HG02610 (cell line): ENCODE results near the gene KDSR.

Experiments
- ATAC-seq: cut with Tn5 transposase; IDR thresholded peaks from one replicate; pipeline ENCODE4 v1.9.1; 2021; ENCODE audit warnings: mild to moderate bottlenecking, moderate library complexity; ENCODE audit not compliant: unreplicated experiment

The KDSR gene

GRCh38 chr18:63322206-63322605 lies 44.8 kb downstream of the KDSR start:
- ATAC-seq, result no peak

DNA sequence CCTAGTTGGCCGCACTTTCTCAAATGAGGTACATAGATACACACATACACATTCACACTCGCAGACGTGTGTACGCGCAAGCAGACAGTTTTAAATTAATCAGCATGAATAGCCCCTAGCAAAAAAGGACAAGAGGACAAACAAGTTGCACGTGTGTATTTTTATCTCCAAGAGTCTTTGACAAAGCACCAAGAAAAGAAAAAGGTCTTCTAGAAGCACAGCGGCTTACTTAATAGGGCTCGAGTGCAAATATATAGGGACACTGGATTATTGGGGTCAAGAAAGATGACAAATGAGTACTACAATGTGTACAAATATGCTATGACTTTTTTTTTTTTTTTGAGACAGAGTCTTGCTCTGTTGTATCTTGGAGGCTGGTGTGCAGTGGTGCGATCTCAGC lies 45.7 kb downstream of the KDSR start:
- no peak for ATAC-seq

GRCh38 chr18:63320975-63321265 lies 46.1 kb downstream of the KDSR start:
- no peak for ATAC-seq

DNA sequence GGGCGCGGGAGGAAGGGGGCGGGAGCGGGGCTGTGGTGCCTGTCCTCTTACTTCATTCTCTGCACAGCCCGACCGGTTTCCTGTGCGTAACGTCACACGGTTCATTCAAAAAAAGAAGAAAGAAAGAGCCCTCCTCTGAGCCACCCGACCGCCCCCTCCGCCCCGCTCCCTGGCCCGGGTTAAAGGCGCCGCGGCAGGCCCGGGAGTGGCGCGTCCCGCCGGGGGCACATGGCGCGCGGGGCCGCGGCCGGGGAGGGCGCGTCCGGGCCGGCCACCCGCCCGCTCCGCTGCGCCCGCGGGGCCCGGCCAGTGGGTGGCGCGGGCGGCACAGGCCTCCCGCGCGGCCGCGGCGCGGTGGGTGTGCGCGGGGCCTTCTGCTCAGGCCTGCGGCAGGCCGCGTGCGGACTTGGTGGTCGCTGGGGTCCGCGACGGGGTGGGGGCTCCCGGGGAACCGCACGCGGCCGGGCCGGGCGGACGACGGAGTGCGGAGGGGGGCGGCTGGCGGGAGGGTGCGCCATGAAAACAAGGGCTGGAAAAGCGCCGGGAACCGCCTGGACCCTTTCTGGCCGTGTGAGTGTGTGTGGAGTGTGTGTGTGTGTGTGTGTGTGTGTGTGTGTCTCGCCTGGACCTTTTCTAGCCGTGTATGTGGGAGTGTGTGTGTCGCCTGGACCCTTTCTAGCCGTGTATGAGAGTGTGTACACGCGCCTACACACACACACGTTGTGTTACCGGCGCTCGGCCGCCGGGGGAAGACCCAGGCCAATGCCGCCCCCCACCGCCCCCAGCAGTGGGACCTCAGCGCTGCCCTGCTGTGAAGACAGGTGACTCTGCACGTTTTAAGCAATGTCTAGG lies 46.7 kb downstream of the KDSR start:
- ATAC-seq, result peak; percentile 64

DNA sequence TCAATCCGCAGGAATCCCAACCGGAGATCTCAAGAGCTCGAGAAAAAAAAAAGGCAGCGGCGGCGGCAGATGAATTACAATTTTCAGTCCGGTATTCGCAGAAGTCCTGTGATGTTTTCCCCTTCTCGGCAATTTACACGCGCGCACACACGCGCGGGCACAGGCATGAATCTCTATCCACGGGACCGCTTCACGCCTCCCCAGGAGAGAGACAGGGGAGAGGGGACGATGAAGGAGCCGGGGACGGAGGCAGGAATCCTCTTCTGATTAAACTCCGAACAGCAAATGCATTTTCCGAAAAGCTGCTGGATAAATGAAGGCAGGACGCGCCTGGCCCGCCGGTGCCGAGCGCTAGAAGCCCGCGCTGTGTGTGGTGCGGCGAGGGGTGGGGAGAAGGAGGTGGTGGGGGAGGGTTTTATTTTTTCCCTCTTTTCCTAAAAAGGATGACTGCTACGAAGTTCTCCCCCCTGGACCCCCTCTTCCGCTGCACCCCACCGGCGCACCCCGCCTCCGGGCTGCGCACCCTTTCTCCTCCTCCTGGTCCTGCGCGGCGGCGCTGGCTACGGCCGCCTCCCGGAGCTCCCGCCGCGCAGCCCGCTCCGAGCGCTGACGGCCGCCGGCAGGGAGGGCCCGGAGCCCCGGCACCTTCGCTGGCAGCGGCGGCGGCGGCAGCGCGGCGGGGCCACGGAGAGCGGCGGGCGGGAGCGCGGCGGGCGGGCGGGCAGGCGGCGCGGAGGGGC lies 47.5 kb downstream of the KDSR start, which contains the start of gene BCL2:
Gene BCL2, minus strand, starts transcription at position 387 of the 740 bp plus-strand sequence.
- ATAC-seq, result peak; percentile 13

DNA sequence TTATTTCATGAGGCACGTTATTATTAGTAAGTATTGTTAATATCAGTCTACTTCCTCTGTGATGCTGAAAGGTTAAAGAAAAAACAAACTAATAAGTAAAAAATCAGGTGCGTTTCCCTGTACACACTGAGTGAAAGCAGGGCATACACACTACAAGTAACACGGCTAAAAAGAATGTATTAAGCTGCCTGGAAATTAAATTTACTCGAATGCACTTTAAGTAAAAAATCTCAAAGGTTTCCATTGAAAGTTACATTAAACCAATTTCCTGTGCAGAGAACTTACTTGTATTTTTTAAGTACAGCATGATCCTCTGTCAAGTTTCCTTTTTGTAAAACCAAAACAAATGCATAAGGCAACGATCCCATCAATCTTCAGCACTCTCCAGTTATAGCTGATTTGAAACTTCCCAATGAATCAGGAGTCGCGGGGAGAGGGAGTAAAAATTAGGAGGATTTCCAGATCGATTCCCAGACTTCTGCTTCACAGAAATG lies 48.1 kb downstream of the KDSR start:
- no peak for ATAC-seq

DNA sequence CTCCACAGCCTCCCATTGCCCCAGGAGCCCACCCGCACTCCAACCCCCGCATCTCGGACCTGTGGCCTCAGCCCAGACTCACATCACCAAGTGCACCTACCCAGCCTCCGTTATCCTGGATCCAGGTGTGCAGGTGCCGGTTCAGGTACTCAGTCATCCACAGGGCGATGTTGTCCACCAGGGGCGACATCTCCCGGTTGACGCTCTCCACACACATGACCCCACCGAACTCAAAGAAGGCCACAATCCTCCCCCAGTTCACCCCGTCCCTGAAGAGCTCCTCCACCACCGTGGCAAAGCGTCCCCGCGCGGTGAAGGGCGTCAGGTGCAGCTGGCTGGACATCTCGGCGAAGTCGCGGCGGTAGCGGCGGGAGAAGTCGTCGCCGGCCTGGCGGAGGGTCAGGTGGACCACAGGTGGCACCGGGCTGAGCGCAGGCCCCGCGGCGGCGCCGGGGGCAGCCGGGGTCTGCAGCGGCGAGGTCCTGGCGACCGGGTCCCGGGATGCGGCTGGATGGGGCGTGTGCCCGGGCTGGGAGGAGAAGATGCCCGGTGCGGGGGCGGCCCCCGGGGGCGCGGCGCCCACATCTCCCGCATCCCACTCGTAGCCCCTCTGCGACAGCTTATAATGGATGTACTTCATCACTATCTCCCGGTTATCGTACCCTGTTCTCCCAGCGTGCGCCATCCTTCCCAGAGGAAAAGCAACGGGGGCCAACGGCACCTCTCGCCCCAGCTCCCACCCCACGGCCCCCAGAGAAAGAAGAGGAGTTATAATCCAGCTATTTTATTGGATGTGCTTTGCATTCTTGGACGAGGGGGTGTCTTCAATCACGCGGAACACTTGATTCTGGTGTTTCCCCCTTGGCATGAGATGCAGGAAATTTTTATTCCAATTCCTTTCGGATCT lies 48.8 kb downstream of the KDSR start:
- peak; percentile 34 for ATAC-seq

DNA sequence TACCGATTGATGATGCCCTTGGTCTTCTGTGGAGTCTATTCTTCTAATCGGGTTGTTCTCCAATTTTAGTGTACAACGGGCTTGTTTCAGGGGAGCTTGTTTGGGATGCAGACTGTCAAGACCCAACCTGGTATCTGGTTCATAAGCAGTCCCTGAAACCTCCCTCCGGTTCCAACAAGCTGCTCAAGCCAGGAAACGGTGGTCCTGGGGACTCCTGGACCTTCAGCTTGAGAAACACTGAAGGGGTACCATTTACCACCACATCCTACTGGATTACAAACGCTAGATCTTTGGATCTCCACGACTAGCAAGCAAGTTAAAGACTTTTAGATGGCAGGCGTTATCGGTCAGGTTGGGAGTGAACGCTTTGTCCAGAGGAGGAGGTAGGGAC lies 49.5 kb downstream of the KDSR start:
- ATAC-seq, result no peak

DNA sequence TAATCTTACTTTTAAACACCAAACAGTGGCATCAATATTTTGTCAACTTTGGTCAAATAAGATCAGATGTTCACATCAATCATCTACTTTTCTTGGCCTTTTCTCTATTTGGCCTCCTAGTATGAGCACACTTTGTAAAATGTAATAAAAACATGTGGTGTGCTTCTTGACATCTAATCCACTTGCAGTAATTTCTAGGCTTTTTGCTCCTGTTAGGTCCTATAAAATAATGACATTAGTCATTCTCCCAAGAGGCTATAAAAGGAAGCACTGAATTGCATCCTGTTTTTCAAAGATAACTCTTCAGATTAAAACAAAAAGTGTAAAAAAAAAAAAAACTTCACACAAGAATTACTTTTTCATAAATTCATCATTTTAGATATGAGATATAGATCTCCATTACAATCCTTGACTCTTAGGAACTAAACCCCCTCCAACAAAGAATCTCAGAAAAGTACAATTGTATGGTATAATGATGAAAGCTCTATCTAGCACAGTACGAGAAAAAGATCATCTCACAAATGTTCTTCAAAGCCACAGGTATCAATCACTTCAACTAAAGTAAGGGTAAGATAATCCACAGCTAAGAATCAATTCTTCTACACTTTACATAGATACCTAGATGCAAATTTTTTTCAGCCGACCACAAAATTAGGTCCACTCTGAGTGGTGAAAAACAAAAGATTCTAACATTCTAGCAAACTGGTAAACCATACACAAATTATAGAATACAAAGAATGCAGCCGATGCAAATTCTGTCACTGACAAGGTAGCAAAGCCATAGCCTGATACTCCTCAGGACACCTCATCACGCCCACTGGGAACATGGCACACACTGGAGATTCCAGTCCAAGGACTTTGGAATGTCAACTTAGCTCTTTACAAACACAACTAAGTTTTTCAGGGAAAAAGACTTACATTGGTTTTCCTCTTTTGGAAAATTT lies 50.1 kb downstream of the KDSR start:
- ATAC-seq, result peak; percentile 23

DNA sequence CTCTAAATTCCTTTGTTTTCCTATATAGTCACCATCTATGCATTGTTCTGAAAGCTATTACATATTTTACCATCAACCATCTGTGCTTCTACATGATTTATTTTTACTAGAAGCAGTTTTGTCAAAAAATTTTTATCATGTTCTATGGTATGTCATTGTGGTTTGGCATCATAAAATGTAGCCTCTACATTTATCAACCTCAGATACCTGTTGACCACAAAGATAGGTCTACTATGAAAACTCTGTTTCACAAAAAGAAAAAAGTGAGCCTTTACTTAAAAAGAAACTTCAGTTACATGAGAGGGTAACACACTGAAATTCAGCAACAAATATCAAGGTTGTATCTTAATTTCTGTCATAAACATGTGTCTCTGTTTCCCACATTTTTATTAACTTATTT lies 51.1 kb downstream of the KDSR start:
- no peak for ATAC-seq

- no peak for ATAC-seq
Measured at GRCh38 chr18:63315131-63315662, 51.8 kb downstream of the KDSR start.

- ATAC-seq, result no peak
Measured at GRCh38 chr18:63314062-63314790, 52.8 kb downstream of the KDSR start.

DNA sequence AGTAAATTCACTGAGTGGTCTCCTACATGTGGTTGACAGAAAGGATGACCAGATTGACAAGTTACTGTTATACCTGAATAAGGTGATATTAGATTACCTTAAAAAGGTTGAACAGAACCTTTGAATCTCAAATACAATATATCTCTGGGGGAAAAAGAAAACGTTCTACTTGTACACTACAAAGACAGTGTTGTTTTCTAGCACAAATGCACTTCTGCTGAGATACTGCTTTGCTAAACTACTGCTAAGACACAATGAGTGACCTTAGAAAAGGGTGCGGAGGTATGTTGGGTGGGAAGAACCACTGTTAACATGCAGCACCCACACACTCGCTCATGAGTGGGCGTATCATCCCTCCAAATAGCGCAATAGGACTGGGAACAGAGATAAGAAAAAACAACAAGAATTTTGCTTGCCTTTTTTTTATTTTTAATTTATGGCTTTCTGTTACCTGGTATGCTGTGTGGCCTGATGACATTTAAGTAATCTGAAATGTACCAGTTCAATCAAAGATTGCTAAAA lies 53.5 kb downstream of the KDSR start:
- no peak for ATAC-seq

GRCh38 chr18:63312737-63313395 lies 54.1 kb downstream of the KDSR start:
- peak; percentile 14 for ATAC-seq

- no peak for ATAC-seq
Measured at GRCh38 chr18:63312019-63312409, 55.0 kb downstream of the KDSR start.

DNA sequence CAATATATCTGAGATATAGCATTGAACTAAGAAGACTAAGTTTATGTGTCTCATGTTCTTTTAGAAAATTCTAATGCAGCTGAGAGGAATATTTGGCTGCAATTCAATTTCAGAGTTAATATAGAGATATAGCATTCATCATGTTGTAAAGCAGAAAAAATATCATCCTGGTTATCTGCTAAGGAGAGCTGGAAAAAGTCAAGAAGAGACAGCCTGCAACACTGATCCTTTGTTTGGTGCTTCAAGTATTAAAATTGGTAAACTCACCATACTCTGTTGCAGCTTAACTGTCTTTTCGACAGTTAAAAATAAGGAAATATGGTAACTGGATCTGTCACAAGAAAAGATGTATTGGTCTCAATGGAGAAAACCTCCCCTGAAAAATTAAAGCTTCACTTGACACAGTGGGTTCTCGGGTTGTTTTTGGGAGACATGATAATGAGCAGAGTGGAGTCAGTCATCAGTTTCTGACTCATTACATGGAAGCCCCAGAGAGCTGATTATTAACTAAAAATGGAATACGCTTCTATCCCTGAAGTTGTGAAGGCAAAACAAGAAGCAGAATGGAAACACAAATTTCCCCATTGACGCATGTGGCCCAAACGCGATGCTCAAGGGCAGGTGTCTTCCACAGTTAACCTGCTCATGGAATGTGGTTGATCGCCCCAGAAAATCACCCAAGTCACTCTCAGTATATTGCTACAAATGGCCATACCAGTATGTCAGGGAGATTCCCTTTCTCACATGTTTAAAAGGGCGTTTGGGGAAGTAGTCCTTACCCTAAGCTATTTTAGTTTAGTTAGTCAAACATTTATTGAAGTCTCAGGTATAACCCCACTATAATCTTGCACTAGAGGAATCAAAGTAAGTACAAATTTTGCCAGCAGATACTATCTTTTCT lies 55.6 kb downstream of the KDSR start:
- peak; percentile 65 for ATAC-seq

DNA sequence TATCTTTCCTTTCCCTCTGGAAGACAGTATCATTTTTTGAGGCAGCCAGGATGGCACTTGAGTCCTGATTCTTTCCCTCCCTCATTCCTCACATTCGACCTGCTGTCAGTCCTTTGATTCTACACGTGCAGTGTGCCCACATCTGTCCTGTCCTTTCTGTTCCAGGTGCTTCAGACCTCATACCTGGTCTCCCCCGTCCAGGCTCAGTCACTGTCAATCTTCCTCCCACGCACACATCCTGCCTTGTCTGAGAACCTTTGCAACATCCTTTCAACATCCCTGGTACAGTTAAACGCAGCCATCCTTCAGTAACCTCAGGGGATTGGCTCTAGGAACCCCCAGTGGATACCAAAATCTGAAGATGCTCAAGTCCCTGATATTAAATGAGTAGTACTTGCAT lies 57.6 kb downstream of the KDSR start:
- ATAC-seq, result no peak
